ENCODE results near the gene NYNRIN. TPM values are rescaled to one million over a fixed set of nuclear protein-coding genes. Genes with fewer than 3 reads are reported as not detected.

The NYNRIN gene
- total RNA-seq, 1 experiment from 2014 or later, result 18.7 TPM

- Histone ChIP-seq H3K9ac (ENCODE audit: extremely low read depth, insufficient read length, low read length) (no peak overlapping the region), H3K4me1 (ENCODE audit: insufficient read depth, low read length) (peaks cover 3% of the 10 kb centered on the region; the same call in 1 of the 2 replicates), H2BK5ac (ENCODE audit: insufficient read length, low read length) (no peak overlapping the region), H2BK12ac (ENCODE audit: insufficient read length, low read depth, low read length) (no peak overlapping the region), H3K9me3 (ENCODE audit: control insufficient read depth, low read depth, low read length) (no peaks in the 10 kb centered on the region), H4K5ac (ENCODE audit: insufficient read length, low read depth, low read length) (no peak overlapping the region), H3K79me1 (ENCODE audit: insufficient read depth, low read depth, low read length, poor library complexity, severe bottlenecking) (no peaks in the 10 kb centered on the region), H3K79me2 (ENCODE audit: insufficient read depth, low read length) (no peaks in the 10 kb centered on the region), H3K4ac (ENCODE audit: low read depth, low read length) (no peak overlapping the region), H3K27ac (ENCODE audit: insufficient read length, low read depth, low read length) (no peak overlapping the region), H3K27me3 (ENCODE audit: insufficient read depth, low read length) (peaks cover 2% of the 10 kb centered on the region; the same call in 1 of the 2 replicates), H4K91ac (ENCODE audit: insufficient read length, low read depth, low read length) (no peak overlapping the region), H2AFZ (ENCODE audit: low read length) (no peak overlapping the region), H3K14ac (ENCODE audit: insufficient read depth, low read length) (no peak overlapping the region), H4K8ac (replicated peaks; ENCODE audit: insufficient read length, low read depth, low read length) (no peak overlapping the region), H2BK15ac (ENCODE audit: low read depth, low read length) (no peak overlapping the region), H3T11ph (ENCODE audit: low read length) (no peak overlapping the region), H3K4me2 (ENCODE audit: insufficient read depth, insufficient read length, low read length) (peak overlapping the region; percentile 98), H2BK120ac (ENCODE audit: low read depth, low read length, poor library complexity, severe bottlenecking) (no peak overlapping the region), H2AK5ac (ENCODE audit: insufficient read length, low read length) (no peak overlapping the region), H2BK20ac (ENCODE audit: low read depth, low read length, poor library complexity, severe bottlenecking) (no peak overlapping the region), H3K56ac (ENCODE audit: insufficient read length, low read depth, low read length) (no peak overlapping the region), H3K23ac (ENCODE audit: insufficient read length, low read depth, low read length) (no peak overlapping the region), H3K18ac (ENCODE audit: insufficient read length, low read depth, low read length) (no peak overlapping the region), H4K20me1 (ENCODE audit: control insufficient read depth, insufficient read depth, insufficient read length) (peaks cover 2% of the 10 kb centered on the region), H3K23me2 (ENCODE audit: insufficient read length, low read depth, low read length, poor library complexity, severe bottlenecking) (peaks cover 7% of the 10 kb centered on the region)
- H3K4me1 Mint-ChIP-seq, result peaks cover 29 to 30% of the 10 kb centered on the region in 2 experiments
- peak overlapping the region; percentile 67 to 84 for H3K4me3 Mint-ChIP-seq
- peak overlapping the region in 1 of 3 experiments; percentile 75; a peak in 1 of 7 replicates for H3K27ac Mint-ChIP-seq
- no CpG with 5 or more reads among the region's 18 CpGs for WGBS (ENCODE audit: extremely low coverage, insufficient read length, low lambda C conversion rate)
- no peak for TF ChIP-seq CTCF (conservative IDR thresholded peaks at IDR 0.05)
- peaks cover 8% of the 10 kb centered on the region for H3K27me3 Mint-ChIP-seq (ENCODE audit: low read depth)
- DNase-seq, result no peak
- H3K36me3 Mint-ChIP-seq (ENCODE audit: insufficient read depth in 1 of 3, low read depth in 3 of 3), result peaks cover 0 to 18% (median 14%) of the 10 kb centered on the region in 3 experiments; a peak in 5 of 7 replicates
- no peaks in the 10 kb centered on the region for H3K9me3 Mint-ChIP-seq
These were observed 30.0 kb downstream of the NYNRIN start for GRCh38 chr14:24428628-24429394.
